ENCODE measurements around the gene NCKAP5.

NCKAP5 gene

DNA sequence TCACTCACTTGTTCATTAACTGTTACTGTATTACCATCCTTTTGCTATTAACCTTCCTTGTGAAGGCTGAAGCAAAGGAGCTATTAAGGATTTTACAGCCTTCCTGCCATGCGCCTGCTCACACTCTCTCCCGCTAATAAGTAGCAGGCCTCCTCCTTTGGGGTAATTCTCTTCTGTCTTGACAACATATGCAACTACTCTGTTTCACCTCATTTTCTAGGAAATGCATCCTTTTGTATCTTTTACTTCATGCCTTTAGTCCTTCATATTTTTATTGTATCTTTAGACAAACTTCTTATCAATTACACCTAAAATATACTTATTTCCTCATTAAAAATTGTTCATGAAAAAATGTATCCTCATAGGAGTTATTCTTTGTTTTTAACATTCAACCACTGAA is 463.4 kb downstream of the NCKAP5 start:
- TF ChIP-seq, protein P1, sequence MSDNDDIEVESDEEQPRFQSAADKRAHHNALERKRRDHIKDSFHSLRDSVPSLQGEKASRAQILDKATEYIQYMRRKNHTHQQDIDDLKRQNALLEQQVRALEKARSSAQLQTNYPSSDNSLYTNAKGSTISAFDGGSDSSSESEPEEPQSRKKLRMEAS (IDR thresholded peaks at IDR 0.05), result no peak
- no peak for TF ChIP-seq TAF1 (IDR thresholded peaks at IDR 0.05; ENCODE audit: low read depth)
- TF ChIP-seq CREB1 (IDR thresholded peaks at IDR 0.05; ENCODE audit: low read depth), result no peak
- TF ChIP-seq RAD21 (IDR thresholded peaks at IDR 0.05; ENCODE audit: low read depth), result no peak
- no peak for TF ChIP-seq NFIC (IDR thresholded peaks at IDR 0.05)
- TF ChIP-seq ZBTB7A (IDR thresholded peaks at IDR 0.05; ENCODE audit: low read depth), result no peak
- TF ChIP-seq EP300 (IDR thresholded peaks at IDR 0.05; ENCODE audit: borderline replicate concordance), result no peak
- TF ChIP-seq, protein P2, sequence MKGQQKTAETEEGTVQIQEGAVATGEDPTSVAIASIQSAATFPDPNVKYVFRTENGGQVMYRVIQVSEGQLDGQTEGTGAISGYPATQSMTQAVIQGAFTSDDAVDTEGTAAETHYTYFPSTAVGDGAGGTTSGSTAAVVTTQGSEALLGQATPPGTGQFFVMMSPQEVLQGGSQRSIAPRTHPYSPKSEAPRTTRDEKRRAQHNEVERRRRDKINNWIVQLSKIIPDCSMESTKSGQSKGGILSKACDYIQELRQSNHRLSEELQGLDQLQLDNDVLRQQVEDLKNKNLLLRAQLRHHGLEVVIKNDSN (IDR thresholded peaks at IDR 0.05), result no peak
- no peak for TF ChIP-seq YY1 (IDR thresholded peaks at IDR 0.05; ENCODE audit: low read depth)
- no peak for TF ChIP-seq TEAD4 (IDR thresholded peaks at IDR 0.05)

DNA sequence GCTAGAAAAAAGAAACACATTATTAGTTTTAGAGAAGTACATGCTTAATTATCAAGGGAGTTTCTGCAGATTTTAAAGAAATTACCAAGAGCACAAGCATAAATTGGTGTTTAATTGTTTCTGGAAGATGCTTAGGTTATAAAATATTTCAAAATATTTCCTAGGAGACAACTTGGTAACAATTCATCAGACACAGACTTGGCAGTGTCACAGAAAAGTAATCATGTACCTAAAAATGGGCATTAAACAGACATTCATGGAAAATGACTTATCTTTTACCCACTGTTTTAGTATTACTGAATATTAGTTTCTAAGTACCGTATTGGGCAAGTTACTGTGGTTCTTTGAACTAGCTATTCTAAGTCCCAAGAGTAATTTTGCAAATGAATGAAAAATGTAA is 469.5 kb downstream of the NCKAP5 start:
- TF ChIP-seq, protein P1 (IDR thresholded peaks at IDR 0.05), result no peak
- no peak for TF ChIP-seq ZBTB7A (IDR thresholded peaks at IDR 0.05; ENCODE audit: low read depth)
- TF ChIP-seq, protein P2 (IDR thresholded peaks at IDR 0.05), result no peak
- TF ChIP-seq, protein P3, sequence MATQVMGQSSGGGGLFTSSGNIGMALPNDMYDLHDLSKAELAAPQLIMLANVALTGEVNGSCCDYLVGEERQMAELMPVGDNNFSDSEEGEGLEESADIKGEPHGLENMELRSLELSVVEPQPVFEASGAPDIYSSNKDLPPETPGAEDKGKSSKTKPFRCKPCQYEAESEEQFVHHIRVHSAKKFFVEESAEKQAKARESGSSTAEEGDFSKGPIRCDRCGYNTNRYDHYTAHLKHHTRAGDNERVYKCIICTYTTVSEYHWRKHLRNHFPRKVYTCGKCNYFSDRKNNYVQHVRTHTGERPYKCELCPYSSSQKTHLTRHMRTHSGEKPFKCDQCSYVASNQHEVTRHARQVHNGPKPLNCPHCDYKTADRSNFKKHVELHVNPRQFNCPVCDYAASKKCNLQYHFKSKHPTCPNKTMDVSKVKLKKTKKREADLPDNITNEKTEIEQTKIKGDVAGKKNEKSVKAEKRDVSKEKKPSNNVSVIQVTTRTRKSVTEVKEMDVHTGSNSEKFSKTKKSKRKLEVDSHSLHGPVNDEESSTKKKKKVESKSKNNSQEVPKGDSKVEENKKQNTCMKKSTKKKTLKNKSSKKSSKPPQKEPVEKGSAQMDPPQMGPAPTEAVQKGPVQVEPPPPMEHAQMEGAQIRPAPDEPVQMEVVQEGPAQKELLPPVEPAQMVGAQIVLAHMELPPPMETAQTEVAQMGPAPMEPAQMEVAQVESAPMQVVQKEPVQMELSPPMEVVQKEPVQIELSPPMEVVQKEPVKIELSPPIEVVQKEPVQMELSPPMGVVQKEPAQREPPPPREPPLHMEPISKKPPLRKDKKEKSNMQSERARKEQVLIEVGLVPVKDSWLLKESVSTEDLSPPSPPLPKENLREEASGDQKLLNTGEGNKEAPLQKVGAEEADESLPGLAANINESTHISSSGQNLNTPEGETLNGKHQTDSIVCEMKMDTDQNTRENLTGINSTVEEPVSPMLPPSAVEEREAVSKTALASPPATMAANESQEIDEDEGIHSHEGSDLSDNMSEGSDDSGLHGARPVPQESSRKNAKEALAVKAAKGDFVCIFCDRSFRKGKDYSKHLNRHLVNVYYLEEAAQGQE (IDR thresholded peaks at IDR 0.05; ENCODE audit: low read depth), result no peak

DNA sequence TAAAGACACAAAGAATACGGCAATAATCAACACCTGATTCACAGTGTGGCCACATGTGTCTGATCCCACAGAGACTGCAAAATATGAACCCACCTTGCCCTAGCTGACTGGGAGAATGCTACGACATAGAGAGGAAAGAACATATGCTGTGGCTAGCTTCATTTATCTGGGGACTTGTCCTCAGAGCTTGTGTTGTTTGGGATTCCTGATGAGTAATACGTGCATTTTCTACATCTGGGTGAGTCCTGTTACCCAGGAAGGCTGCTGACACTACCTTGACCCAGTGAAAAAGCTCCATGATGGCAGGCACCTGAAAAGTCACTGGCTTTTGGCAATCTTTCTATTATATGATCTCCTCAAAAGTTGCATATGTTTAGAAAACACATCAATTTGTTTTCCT is 470.6 kb downstream of the NCKAP5 start:
- TF ChIP-seq EGR1 (IDR thresholded peaks at IDR 0.05) (no peak), TCF12 (IDR thresholded peaks at IDR 0.05; ENCODE audit: low read depth) (no peak), CEBPB (IDR thresholded peaks at IDR 0.05) (no peak), FOXM1 (IDR thresholded peaks at IDR 0.05; ENCODE audit: borderline replicate concordance, low read depth) (no peak), TAF1 (IDR thresholded peaks at IDR 0.05; ENCODE audit: low read depth) (no peak), ZBTB7A (IDR thresholded peaks at IDR 0.05; ENCODE audit: low read depth) (no peak), EP300 (IDR thresholded peaks at IDR 0.05; ENCODE audit: borderline replicate concordance) (no peak), TEAD4 (IDR thresholded peaks at IDR 0.05) (no peak), CREB1 (IDR thresholded peaks at IDR 0.05; ENCODE audit: low read depth) (no peak)

DNA sequence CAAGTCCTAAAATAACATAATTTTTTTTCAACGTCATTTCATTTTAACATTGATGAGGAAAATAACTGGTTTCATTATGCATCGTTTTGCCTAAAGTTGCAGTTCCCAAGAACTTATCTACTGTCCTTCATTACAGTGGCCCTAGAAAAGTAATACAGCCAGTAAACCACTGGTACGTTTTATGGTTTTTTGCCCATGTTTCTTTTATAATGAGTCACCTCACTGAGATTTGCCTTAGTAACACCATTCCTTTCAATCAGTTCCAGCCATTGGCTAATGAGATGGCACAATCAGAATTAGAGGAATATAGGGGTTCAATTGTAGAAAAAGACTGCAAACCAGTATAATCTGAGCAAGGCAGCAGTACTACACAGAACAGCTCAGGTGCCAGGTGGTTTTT is 475.7 kb downstream of the NCKAP5 start:
- TF ChIP-seq FOXM1 (IDR thresholded peaks at IDR 0.05; ENCODE audit: borderline replicate concordance, low read depth) (no peak), RAD21 (IDR thresholded peaks at IDR 0.05; ENCODE audit: low read depth) (no peak), CEBPB (IDR thresholded peaks at IDR 0.05) (no peak), CREB1 (IDR thresholded peaks at IDR 0.05; ENCODE audit: low read depth) (no peak), TCF12 (IDR thresholded peaks at IDR 0.05; ENCODE audit: low read depth) (no peak), EGR1 (IDR thresholded peaks at IDR 0.05) (no peak), TEAD4 (IDR thresholded peaks at IDR 0.05) (no peak), ZBTB7A (IDR thresholded peaks at IDR 0.05; ENCODE audit: low read depth) (no peak), NFIC (IDR thresholded peaks at IDR 0.05) (no peak), TAF1 (IDR thresholded peaks at IDR 0.05; ENCODE audit: low read depth) (no peak), EP300 (IDR thresholded peaks at IDR 0.05; ENCODE audit: borderline replicate concordance) (no peak), YY1 (IDR thresholded peaks at IDR 0.05; ENCODE audit: low read depth) (no peak)
- TF ChIP-seq, protein P1 (IDR thresholded peaks at IDR 0.05), result no peak
- TF ChIP-seq, protein P3 (IDR thresholded peaks at IDR 0.05; ENCODE audit: low read depth), result no peak
- TF ChIP-seq, protein P2 (IDR thresholded peaks at IDR 0.05), result no peak

DNA sequence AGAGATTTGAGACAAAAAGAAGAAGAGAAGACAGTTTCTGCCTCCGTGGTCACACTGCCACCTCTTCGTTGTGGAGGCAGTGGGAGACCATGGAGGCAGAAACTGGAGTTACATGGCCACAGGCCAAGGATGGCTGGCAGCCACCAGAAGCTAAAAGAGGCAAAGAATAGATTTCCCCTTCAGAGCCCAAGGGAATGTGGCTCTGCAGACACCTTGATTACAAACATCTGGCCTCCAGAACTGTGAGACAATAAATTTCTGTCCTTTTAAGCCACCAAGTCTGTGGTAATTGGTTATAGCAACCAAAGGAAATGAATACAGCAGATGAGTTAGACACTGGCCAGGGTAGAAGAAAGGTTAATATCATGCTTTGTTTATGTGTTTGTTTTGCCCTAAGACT is 477.9 kb downstream of the NCKAP5 start:
- TF ChIP-seq RAD21 (IDR thresholded peaks at IDR 0.05; ENCODE audit: low read depth) (no peak), CEBPB (IDR thresholded peaks at IDR 0.05) (no peak), TAF1 (IDR thresholded peaks at IDR 0.05; ENCODE audit: low read depth) (no peak), TCF12 (IDR thresholded peaks at IDR 0.05; ENCODE audit: low read depth) (no peak), EGR1 (IDR thresholded peaks at IDR 0.05) (no peak), ZBTB7A (IDR thresholded peaks at IDR 0.05; ENCODE audit: low read depth) (no peak), YY1 (IDR thresholded peaks at IDR 0.05; ENCODE audit: low read depth) (no peak), FOXM1 (IDR thresholded peaks at IDR 0.05; ENCODE audit: borderline replicate concordance, low read depth) (no peak), CREB1 (IDR thresholded peaks at IDR 0.05; ENCODE audit: low read depth) (no peak), NFIC (IDR thresholded peaks at IDR 0.05) (no peak), TEAD4 (IDR thresholded peaks at IDR 0.05) (no peak), EP300 (IDR thresholded peaks at IDR 0.05; ENCODE audit: borderline replicate concordance) (no peak)
- TF ChIP-seq, protein P3 (IDR thresholded peaks at IDR 0.05; ENCODE audit: low read depth), result no peak
- TF ChIP-seq, protein P2 (IDR thresholded peaks at IDR 0.05), result no peak
- TF ChIP-seq, protein P1 (IDR thresholded peaks at IDR 0.05), result no peak
